Esophagus squamous epithelium (tissue), 5 donors: ENCODE results near the gene CNTNAP2. TPM values are rescaled to one million over a fixed set of nuclear protein-coding genes. Genes with fewer than 3 reads are reported as not detected.

Source experiments
- DNase-seq: peaks from one replicate; lab custom pipeline; 2025; lab: John Stamatoyannopoulos, UW
- H3K27ac ChIP-seq, 4 donors: fragments of 200-600 bp; sonication (generic); one replicate each; pipeline ENCODE4 v1.5.1; 2016 to 2019; ENCODE audit warnings: mild to moderate bottlenecking in 1 of 4
- H3K27me3 ChIP-seq, 4 donors: fragments of 200-600 bp; sonication (generic); 1 replicate in 3 of 4; 2 replicates in 1 of 4; pipeline versions ENCODE4 v1.5.1 to v1.6.0; 2017 to 2021; ENCODE audit warnings: antibody characterized with exemption in 1 of 4
- H3K36me3 ChIP-seq, 3 donors: fragments of 200-600 bp; sonication (generic); one replicate each; pipeline ENCODE4 v1.5.1; 2016 to 2019
- H3K4me1 ChIP-seq, 3 donors: fragments of 200-600 bp; sonication (generic); one replicate each; pipeline ENCODE4 v1.5.1; 2017 to 2019
- H3K4me3 ChIP-seq, 4 donors: fragments of 200-600 bp; sonication (generic); 1 replicate in 3 of 4; 2 replicates in 1 of 4; pipeline ENCODE4 v1.5.1; 2016 to 2019; ENCODE audit warnings: mild to moderate bottlenecking in 2 of 4, moderate library complexity in 1 of 4
- H3K9me3 ChIP-seq, 3 donors: fragments of 200-600 bp; sonication (generic); one replicate each; pipeline ENCODE4 v1.5.1; 2016 to 2019
- CTCF ChIP-seq, 6 experiments: fragments of 450-650 bp in 4 of 6; fragments of 200-600 bp in 2 of 6; sonication (generic) in 2 of 6; IDR thresholded peaks; one replicate each; pipeline ENCODE4 v1.5.1; 2016 to 2019; ENCODE audit warnings: antibody characterized with exemption in 6 of 6, mild to moderate bottlenecking in 4 of 6, moderate library complexity in 4 of 6
- POLR2A ChIP-seq, 4 donors: fragments of 450-650 bp; IDR thresholded peaks; one replicate each; pipeline ENCODE4 v1.6.1; 2017; ENCODE audit warnings: antibody characterized with exemption in 4 of 4, mild to moderate bottlenecking in 4 of 4, moderate library complexity in 3 of 4
- WGBS, 2 donors: methylation state at CpG; one replicate each; pipeline ENCODE4 v1.1.5; 2018; 5-methylcytosine and 5-hydroxymethylcytosine counted together
- intact Hi-C: fragments of 100-400 bp; cut with DNase I; formaldehyde crosslinking; loops from one replicate; pipeline ENCODE4 v1.15.0; 2022
- total RNA-seq, 4 donors: library from RNA; depleted of rRNA; stranded (reverse); fragments of >200 nt; gene quantifications; one replicate each; pipeline ENCODE4 v1.1.0, GENCODE V29; 2016
- donor health status: DM: yes; HTN: yes; CAD: no.

Gene CNTNAP2
- total RNA-seq, 4 donors from 2014 or later: 0.95 to 2.3 (median 1.2) TPM

- Histone ChIP-seq H3K4me3 (no peak overlapping the region), H3K27me3 (no peaks in the 10 kb centered on the region), H3K36me3 (no peaks in the 10 kb centered on the region), H3K4me1 (no peaks in the 10 kb centered on the region), H3K27ac (no peak overlapping the region), H3K9me3 (no peaks in the 10 kb centered on the region)
- 24 to 41% methylated on average over 2 of the region's 2 CpGs for WGBS, 2 donors
- intact Hi-C loops: no loop called here
- DNase-seq: no peak
- TF ChIP-seq POLR2A (IDR thresholded peaks at IDR 0.05): no peak
- TF ChIP-seq CTCF (IDR thresholded peaks at IDR 0.05): no peak
These were observed 1163.4 kb downstream of the CNTNAP2 start for GRCh38 chr7:147279964-147280374.

GRCh38 chr7:147282204-147282603 lies 1165.6 kb downstream of the CNTNAP2 start:
- no peaks in the 10 kb centered on the region for H3K4me1 ChIP-seq
- H3K4me3 ChIP-seq: no peak overlapping the region
- no peaks in the 10 kb centered on the region for H3K27me3 ChIP-seq
- no peaks in the 10 kb centered on the region for H3K36me3 ChIP-seq
- H3K27ac ChIP-seq: no peak overlapping the region
- intact Hi-C loops: no loop called here
- no peaks in the 10 kb centered on the region for H3K9me3 ChIP-seq
- TF ChIP-seq CTCF (IDR thresholded peaks at IDR 0.05) (no peak), POLR2A (IDR thresholded peaks at IDR 0.05) (no peak)
- DNase-seq: no peak

GRCh38 chr7:147296201-147296600 lies 1179.6 kb downstream of the CNTNAP2 start:
- H3K36me3 ChIP-seq: no peaks in the 10 kb centered on the region
- H3K27me3 ChIP-seq: no peaks in the 10 kb centered on the region
- H3K4me1 ChIP-seq: no peaks in the 10 kb centered on the region
- no peak for DNase-seq
- H3K9me3 ChIP-seq: no peaks in the 10 kb centered on the region
- no peak overlapping the region for H3K27ac ChIP-seq
- intact Hi-C loops: no loop called here
- TF ChIP-seq CTCF (IDR thresholded peaks at IDR 0.05) (no peak), POLR2A (IDR thresholded peaks at IDR 0.05) (no peak)
- no peak overlapping the region for H3K4me3 ChIP-seq

- no peaks in the 10 kb centered on the region for H3K4me1 ChIP-seq
- no peak overlapping the region for H3K4me3 ChIP-seq
- intact Hi-C loops: no loop called here
- DNase-seq: no peak
- H3K9me3 ChIP-seq: no peaks in the 10 kb centered on the region
- no peaks in the 10 kb centered on the region for H3K27me3 ChIP-seq
- H3K27ac ChIP-seq: no peak overlapping the region
- TF ChIP-seq CTCF (IDR thresholded peaks at IDR 0.05) (no peak), POLR2A (IDR thresholded peaks at IDR 0.05) (no peak)
- no peaks in the 10 kb centered on the region for H3K36me3 ChIP-seq
- WGBS, 2 donors: 30 to 50% methylated on average over 1 of the region's 1 CpG
These were observed 1180.4 kb downstream of the CNTNAP2 start for GRCh38 chr7:147296986-147297385.

GRCh38 chr7:147298611-147299043 lies 1182.0 kb downstream of the CNTNAP2 start:
- no peak for TF ChIP-seq CTCF (IDR thresholded peaks at IDR 0.05)
- no peak for TF ChIP-seq POLR2A (IDR thresholded peaks at IDR 0.05)
- no peak for DNase-seq
- Histone ChIP-seq H3K27me3 (no peaks in the 10 kb centered on the region), H3K4me3 (no peak overlapping the region), H3K9me3 (no peaks in the 10 kb centered on the region), H3K36me3 (no peaks in the 10 kb centered on the region), H3K4me1 (no peaks in the 10 kb centered on the region), H3K27ac (no peak overlapping the region)
- 0 to 17% methylated on average over 1 of the region's 1 CpG for WGBS, 2 donors
- intact Hi-C loops: no loop called here
